Colonic mucosa (tissue), 4 donors: ENCODE measurements around the gene DENND5B. TPM values are rescaled to one million over a fixed set of nuclear protein-coding genes. Genes with fewer than 3 reads are reported as not detected.

Experiments used
- DNase-seq: peaks from one replicate; pipeline ENCODE4 v3.0.0-alpha.2; 2020
- H3K27ac ChIP-seq: fragments of 200-600 bp; one replicate; pipeline ENCODE4 v1.8.0; 2021
- H3K27me3 ChIP-seq: fragments of 200-600 bp; one replicate; pipeline ENCODE4 v1.8.0; 2021
- H3K36me3 ChIP-seq: fragments of 200-600 bp; one replicate; pipeline ENCODE4 v1.8.0; 2021
- H3K4me1 ChIP-seq: fragments of 200-600 bp; one replicate; pipeline ENCODE4 v1.8.0; 2021; ENCODE audit warnings: mild to moderate bottlenecking
- H3K4me3 ChIP-seq: fragments of 200-600 bp; one replicate; pipeline ENCODE4 v1.8.0; 2021
- H3K9ac ChIP-seq, 2 donors: one replicate each; pipeline ENCODE4 v1.7.0; 2013; ENCODE audit warnings: control low read depth in 2 of 2, low read depth in 2 of 2, low read length in 2 of 2
- H3K9me3 ChIP-seq: fragments of 200-600 bp; one replicate; pipeline ENCODE4 v1.8.0; 2021
- CTCF ChIP-seq: fragments of 200-600 bp; IDR thresholded peaks from one replicate; pipeline ENCODE4 v1.8.0; 2022; ENCODE audit warnings: antibody characterized with exemption, mild to moderate bottlenecking
- intact Hi-C: fragments of 100-400 bp; cut with DNase I; formaldehyde crosslinking; loops from one replicate; pipeline ENCODE4 v1.14.1; 2022
- total RNA-seq, 2 donors: library from RNA; stranded (reverse); fragmentation: NEBNext Ultra II Directional in 1 of 2; extraction: Animal tissue kit (Norgen Biotek cat#: 25700) in 1 of 2; gene quantifications; one replicate each; pipeline ENCODE4 v1.2.1, GENCODE V29; 2021
- donor health status: healthy.
- donor health status: DM: no; HTN: no; CAD: no.
- donor health status: DM: no; HTN: no; CAD: no.

DENND5B gene
- 10 to 100 TPM in 1 of 2 donors, 1 to 10 TPM in 1; 3.9 to 11.8 TPM for total RNA-seq

DNA sequence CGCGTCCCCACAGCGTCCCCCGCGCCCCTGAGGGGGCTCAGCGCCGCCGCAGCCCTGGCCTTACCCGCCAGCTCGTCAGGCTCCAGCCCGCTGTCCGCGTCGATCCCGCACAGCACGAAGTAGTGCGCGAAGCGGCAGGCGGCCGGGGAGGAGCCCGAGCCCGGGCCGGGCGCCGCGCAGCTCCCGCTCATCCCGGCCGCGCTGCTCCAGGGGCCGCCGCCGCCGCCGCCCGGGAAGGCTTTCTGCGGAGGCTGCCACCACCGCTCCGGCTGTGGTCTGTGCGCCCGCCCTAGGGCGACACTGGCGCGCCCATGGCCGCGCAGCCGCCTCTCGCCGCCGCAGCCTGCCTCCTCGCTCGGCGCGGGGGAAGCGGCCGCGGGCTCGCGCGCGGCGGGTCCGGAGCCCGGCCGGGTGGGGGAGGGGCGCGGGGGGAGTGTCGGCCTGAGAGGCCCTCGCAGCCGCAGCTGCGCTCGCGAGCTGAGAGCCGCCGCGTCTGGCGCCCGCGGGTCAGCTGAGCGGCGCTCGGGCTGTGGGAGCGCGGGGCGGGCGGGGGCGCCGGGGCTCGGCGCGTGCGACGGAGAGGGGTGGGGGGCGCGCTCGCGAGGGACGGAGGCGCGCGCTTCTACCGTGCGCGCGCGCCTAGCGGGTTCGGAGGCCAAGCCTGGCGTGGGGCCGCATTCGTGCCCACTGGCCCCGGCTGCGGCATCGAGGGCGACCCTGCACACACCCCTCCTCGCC is at the start of gene DENND5B:
DENND5B (minus strand) TSS at position 495 of the 738 bp plus-strand sequence; CDS start at position 191, 304 bp downstream.
- TF ChIP-seq CTCF: no peak
- no peaks in the 10 kb centered on the region for H3K36me3 ChIP-seq
- no peaks in the 10 kb centered on the region for H3K4me1 ChIP-seq
- H3K27me3 ChIP-seq: no peaks in the 10 kb centered on the region
- H3K9ac ChIP-seq: peak within 1 kb of the TSS; percentile 70 to 71
- H3K27ac ChIP-seq: peak within 1 kb of the TSS; percentile 94
- no peaks in the 10 kb centered on the region for H3K9me3 ChIP-seq
- DNase-seq: peak; percentile 67
- H3K4me3 ChIP-seq: peak within 1 kb of the TSS; percentile 75
- intact Hi-C loops: no loop called here

- Histone ChIP-seq H3K9me3 (no peaks in the 10 kb centered on the region), H3K9ac (no peak overlapping the region), H3K36me3 (no peaks in the 10 kb centered on the region), H3K27me3 (no peaks in the 10 kb centered on the region), H3K27ac (no peak overlapping the region), H3K4me3 (no peak overlapping the region), H3K4me1 (no peaks in the 10 kb centered on the region)
- no peak for TF ChIP-seq CTCF
- DNase-seq: no peak
- intact Hi-C loops: no loop called here
Observed at GRCh38 chr12:31634620-31635019, 43.7 kb upstream of the DENND5B start.

GRCh38 chr12:31633464-31633863 is 42.5 kb upstream of the DENND5B start:
- intact Hi-C loops: no loop called here
- TF ChIP-seq CTCF: no peak
- Histone ChIP-seq H3K36me3 (no peaks in the 10 kb centered on the region), H3K4me3 (no peak overlapping the region), H3K27me3 (no peaks in the 10 kb centered on the region), H3K27ac (no peak overlapping the region), H3K4me1 (no peaks in the 10 kb centered on the region), H3K9me3 (no peaks in the 10 kb centered on the region), H3K9ac (no peak overlapping the region)
- no peak for DNase-seq

DNA sequence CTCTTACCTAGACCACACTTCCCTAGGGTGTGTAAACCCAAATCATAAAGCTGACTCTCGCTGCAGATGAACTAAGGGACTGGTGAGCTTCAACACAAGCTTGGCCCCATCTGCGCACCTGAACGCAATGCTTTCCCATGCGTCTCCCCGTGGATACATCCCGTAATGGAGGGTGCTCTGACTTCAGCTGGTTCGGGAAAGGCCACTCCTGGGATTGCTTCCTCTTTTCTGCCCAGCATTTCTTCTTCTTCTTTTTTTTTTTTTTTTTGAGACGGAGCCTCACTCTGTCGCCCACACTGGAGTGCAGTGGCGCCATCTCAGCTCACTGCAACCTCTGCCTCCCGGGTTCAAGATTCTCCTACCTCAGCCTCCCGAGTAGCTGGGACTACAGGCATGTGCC is 40.9 kb upstream of the DENND5B start:
- TF ChIP-seq CTCF: no peak
- intact Hi-C loops: no loop called here
- Histone ChIP-seq H3K27me3 (no peaks in the 10 kb centered on the region), H3K4me3 (no peak overlapping the region), H3K4me1 (no peaks in the 10 kb centered on the region), H3K36me3 (no peaks in the 10 kb centered on the region), H3K27ac (no peak overlapping the region), H3K9ac (no peak overlapping the region), H3K9me3 (no peaks in the 10 kb centered on the region)
- DNase-seq: no peak

GRCh38 chr12:31631023-31631724 is 40.2 kb upstream of the DENND5B start:
- no peak for DNase-seq
- TF ChIP-seq CTCF: no peak
- no peak overlapping the region for H3K4me3 ChIP-seq
- no peaks in the 10 kb centered on the region for H3K27me3 ChIP-seq
- H3K27ac ChIP-seq: no peak overlapping the region
- H3K4me1 ChIP-seq: no peaks in the 10 kb centered on the region
- H3K9ac ChIP-seq: no peak overlapping the region
- no peaks in the 10 kb centered on the region for H3K9me3 ChIP-seq
- intact Hi-C loops: no loop called here
- no peaks in the 10 kb centered on the region for H3K36me3 ChIP-seq
